Activated CD8-positive, alpha-beta memory T cell treated with anti-CD3 and anti-CD28 coated beads for 24 hours (primary cell): Measurements from ENCODE around the gene PRKN.

ENCODE experiments used
- DNase-seq: peaks from one replicate; pipeline ENCODE4 v3.0.0-alpha.2; 2020

The PRKN gene

DNA sequence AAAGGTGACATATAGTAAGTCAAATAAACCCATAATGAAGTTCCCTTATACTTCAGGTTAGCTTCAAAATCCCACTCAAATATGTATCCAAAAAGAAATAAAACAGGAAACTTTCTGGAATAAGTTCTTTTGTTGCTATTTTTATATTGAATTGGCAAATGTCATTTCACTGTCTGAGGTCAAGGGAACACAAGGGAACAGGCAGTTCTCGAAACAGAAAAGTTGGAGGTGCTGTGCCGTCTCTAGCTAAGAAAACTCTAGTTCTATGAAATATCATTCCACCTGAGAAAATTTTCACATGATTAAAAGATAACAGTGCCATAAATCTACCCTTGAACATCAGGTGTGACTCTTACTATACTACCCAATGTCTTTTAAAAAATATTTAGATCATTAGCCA lies 358.5 kb downstream of the PRKN start:
- DNase-seq, result no peak

DNA sequence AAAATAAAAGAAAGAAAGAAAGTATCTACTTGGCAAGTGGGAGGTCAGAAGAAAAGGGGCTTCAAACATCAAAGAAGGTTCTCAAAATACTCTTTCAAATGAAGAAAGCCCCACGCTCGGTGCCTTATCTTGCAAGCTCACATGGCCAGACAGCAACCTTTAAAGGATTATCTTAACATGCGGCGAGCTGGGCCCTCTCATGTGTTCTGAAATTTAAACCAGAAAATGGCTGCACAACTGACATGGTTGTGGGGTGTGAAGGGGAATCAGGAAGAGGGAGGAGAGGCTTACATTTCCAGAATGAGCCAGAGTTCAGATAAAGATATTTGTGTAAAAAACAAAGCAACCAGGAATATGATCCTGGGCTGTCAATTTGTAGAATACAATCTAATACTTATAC lies 363.1 kb downstream of the PRKN start:
- no peak for DNase-seq

DNA sequence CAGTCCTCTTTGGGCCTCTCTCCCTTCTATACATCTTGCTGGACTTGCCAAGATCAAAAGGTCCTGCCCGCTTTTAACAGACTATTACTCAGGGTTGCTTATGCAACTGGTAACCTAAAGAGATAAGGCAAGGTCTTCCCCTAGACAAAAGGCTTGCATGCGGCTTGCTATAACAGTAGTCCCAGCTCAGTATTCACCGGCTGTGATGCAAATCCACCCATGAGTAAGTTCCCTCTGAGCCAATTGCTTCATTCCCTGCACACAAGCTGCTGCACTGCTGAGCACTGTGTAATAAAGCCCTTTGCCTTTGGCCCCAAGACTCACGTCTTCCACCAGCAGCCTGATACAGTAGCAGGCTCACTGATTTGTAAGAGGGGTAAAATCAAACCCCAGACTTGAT lies 363.8 kb downstream of the PRKN start:
- no peak for DNase-seq

DNA sequence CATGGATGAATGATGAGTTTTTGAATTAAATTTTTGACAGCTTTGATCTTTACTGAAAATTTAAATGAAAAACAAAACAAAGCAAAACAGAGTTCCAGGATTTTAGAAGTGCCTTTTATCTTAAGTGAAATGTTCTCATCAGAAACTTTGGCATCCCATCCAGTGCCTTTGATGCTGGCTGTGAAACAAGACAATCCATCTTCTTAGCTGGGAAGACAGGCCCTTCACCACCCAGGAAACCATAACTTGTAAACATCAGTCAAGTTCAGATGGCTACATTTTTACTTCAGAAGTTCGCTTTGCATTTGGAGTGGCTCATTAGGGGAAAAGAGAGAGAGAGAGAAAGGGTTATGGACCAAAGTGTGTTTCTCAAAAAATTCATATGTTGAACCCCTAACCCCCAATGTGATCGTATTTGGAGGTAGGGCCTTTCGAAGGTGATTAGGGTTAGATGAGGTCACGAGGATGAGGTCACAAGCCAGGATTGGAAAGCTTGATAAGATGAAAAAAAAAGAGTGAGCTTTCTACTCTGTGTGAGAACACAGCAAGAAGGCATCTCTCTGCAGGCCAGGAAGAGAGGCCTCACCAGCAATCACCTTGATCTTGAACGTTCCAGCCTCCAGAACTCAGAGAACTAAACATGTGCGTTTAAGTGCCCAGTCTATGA lies 366.5 kb downstream of the PRKN start:
- no peak for DNase-seq

DNA sequence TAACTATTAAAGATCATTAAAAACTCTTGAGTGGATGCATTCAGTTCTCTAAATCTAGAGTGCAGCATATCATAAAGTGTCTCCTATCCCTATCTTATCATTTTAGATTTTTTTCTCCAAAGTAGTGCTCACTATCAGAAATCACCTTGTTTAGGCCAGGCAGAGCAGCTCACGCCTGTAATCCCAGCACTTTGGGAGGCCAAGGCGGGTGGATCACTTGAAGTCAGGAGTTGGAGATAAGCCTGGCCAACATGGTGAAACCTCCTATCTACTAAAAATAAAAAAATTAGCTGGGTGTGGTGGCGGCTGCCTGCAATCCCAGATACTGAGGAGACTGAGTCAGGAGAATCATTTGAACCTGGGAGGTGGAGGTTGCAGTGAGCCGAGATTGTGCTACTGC lies 368.9 kb downstream of the PRKN start:
- no peak for DNase-seq

DNA sequence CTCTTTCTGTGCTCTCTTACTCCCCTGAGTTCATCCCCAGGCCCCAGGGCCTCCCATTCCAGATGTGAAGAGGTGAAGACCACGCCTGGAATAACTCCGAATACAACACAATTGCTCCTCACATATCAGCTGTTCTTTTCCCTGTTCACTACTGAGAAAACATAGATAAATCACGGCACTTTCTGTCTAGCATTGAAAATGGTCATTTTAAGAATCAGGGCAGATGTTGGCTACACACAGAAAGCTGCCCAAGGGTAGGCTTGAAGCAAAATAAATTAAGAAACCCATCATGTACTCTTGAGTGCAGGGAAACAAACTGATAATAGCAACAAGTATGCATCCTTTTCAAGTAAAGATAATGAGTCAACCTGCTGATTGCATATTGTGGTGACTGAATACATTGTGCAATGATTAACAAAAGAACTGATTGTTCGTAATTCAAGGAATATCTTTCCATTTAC lies 382.5 kb downstream of the PRKN start:
- DNase-seq, result no peak

DNA sequence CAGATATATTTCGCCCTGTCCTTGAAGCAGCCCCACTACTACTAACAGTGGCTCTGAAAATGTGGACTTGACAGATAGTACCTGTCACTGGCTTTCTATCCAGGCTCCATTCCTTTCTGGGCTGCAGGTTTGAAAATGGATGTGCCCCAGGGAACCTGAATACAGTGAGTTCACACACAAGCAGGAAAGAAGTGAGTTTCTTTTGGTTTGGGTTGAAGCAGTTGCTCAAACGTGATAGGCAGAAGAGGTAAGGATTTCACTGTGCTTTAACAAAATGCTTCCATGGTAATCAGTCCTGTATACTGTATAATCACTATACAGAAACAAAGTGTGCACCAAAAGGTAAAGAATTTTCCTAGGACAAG lies 382.9 kb downstream of the PRKN start:
- no peak for DNase-seq

DNA sequence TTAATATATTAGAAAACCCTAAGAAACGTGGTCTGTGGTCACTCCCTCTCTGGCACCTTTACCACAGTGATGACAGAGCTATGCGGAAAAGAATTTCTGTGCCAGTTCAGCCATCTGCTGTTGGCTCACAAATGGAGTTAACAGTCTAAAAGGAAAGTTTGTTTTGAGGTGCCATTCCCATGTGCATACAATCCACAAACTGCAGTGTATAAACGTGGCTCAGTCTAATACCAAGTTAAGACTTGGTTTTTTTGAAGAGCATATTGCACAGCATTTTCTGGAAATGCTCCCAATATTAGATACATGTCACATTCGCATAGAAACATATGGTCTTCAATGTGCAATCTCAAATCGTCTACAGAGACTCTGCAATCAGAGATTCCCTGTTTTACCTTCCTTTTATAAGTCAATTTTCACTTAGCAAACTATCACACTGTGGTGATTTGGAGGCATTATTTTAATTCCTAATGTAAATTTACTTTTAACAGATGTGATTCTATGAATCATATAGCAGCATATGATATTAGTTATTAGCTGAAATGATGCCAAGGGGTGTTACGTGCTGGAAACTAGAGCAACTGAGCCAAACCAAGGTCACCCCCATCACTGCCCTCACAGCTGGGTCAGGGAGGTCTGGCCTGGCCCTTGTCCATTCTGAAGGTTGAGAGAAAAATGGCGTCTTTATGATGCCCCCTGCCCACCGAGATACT lies 383.5 kb downstream of the PRKN start:
- DNase-seq, result no peak

DNA sequence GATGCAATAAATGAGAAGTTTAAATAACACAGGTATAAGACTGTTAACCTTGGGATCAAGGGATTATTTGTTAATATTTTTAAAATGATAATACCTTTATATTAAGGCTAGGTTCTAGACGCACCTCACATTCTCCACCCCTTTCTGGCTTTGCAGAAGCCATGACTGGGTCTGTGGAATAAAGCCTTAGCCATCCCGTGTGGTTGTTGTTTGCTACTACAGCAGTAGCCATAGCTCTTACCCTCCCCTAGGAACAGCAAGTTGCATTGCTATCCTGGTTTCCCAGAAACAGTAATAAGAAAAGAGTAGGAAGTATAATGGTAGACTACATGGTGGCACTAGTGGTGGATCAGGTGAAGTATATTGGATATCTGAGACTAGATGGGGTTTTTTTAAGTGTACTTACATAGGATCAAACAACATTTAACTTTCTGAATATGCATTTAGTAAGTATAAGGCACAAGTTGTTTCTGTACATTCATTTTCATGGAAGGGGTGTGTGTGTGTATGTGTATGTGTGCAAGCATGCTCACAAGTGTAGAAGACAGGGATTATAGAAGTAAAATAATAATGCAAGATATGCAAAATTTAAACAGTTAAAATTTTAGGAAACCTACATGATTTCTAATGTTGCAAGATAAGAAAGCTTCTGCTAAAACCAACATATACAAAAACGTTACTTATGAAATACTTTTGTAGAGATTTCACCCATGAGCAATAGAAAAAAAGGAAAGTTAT lies 384.2 kb downstream of the PRKN start:
- DNase-seq, result no peak

DNA sequence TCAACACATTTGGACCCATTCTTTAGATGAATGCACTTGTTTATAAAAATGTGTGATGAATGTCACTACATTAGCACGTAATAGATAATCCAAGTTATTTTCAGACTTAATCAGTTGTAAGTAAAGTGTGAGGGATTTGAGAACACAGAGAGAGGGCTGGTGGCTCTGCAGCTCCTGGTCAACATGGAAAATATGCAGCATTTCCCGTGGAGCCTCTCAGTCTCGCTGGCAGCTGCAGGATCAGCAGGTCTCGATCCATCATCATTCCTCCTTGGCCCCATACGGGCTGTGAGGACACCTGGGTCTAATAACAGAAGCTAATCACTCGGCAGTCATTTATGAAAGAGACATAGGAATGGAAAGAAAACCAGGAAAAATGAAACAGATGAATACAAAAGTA lies 390.2 kb downstream of the PRKN start:
- no peak for DNase-seq

DNA sequence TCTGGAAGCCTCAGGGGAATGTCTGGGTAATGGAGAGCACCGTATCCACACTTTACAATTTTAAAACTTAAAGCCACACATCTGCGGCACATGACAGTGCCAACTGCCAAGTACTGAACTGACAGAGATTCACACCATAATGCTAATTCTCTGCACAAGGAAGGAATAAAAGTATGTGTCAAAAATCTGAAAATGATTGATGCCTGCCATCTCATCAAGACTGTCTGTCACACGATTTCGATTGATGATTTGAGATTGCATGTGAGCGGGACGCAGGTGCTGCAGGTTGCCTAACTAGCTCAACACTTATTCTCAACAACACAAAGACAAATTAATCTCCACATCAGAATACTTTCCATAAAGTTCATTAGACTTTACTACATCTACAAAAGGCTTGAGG lies 391.2 kb downstream of the PRKN start:
- no peak for DNase-seq

DNA sequence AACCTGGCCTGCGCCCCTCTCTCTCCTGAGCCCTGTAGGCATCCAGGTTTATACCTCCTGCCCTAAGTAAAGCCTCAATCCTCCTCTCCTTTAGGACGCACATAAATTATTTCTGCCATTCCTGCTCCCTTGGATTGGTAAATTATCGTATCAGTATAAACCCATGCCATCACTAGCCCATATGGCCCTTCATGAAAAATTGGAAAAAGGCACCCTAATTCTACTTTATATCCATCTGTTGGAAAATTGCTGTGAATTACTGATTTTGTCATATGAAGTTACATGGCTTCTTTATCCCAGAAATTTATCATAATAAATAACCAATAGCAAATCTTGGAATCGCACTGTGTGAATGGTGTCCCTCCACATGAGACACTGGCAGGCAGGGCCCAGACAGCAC lies 395.2 kb downstream of the PRKN start:
- no peak for DNase-seq

DNA sequence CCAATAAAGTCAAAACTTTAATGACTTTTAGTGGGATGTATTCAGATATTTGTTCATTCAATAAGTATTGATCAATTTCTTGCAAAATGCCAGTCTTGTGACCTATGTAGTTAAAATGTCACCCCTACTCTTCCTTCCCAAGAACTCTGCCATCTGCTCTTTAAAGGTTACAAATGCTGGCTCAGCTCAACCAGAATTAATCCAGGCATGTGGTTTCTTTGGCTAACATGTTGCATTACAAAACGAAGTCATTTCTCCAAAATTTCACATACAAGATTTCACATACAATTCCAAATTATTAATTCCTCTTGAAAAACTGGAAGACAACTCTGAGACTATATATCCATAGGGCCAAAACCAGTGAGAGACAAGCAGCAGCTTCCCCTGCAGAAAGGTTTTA lies 395.7 kb downstream of the PRKN start:
- no peak for DNase-seq

DNA sequence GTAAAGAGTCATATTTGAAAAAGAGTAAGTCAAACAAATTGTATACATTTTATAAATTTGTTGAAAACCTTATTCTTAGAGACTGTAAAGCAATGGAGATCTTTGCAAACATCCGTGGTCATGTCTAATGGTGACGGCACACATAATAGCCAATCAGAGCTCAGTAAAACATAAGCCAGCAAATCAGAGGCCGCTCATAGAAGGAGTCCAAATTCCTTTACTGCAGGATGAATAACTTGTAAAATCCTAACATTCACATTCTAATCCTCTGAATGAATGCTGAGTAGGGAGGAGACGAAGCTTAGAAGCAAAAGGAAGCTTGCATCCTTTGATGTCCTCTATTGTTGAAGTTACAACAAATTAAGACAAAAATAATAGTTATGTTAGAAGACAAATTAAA lies 401.7 kb downstream of the PRKN start:
- DNase-seq, result no peak

DNA sequence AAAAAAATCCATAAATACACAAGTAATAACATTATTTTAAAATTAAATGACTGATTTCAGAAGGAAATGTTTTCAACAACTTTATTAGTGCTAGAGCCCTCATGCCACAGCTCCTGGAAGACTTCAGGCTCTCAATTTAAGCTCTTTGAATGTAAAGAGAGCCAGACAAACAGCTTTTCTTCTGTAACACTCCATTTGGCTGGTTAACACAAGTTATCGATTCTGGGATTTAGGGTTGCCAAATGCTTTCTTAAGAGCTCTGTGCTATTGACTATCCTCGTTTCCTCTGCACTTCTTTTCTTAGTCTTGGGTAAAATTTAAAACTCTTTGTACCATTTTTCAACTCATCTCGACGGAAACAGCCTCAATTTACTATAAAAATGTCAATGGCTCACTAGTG lies 402.5 kb downstream of the PRKN start:
- DNase-seq, result no peak

DNA sequence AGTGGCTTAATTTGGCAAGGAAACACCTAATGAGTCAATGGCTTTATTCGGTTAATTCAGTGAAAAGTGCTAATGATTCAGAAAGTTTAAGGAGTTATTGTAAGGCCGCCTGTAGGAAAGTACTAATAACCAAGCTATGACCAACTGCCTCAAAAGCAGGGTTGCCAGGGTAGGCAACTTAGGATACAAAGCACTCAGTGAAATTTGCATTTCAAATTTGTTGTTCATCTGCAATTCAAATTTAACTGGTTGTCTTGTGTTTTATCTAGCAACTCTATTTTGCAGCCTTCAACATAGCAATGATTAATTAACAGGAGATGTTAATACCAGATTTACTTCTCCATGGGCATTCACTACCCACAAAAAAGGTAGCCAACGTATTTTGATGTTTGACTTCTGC lies 412.3 kb downstream of the PRKN start:
- DNase-seq, result no peak

DNA sequence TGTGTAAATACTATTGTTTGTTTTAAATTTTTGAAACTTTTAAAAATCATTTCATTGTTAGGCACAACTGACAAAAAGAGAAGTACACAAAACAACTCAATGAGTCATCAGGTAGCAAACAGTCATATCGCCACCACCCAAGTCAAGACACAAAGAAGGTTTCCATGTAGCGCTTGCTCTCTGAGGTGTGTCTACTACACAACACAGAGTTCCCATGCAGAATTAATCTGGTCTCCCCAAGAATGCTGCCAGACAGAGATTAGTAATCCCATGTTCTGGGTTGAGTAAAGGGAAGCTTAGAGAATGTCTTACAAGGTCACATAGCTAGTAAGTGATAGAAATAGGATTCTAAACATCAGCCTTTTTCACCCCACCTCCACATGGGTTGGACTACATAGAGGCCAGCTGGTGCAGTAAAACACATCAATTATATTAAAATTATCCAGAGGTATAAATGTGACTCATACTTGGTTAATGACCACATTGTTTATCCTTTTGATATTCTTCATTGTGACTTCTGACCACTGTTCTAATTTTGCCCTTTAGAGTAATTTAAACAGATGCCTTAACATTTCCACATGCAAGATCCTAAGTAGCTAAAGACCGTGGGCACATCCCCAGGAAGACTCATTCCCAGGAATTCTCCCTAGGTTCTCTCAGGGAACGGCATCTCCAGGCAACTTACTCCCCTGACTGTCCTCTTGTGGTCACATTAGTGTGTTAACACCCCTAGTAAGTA lies 413.5 kb downstream of the PRKN start:
- no peak for DNase-seq

DNA sequence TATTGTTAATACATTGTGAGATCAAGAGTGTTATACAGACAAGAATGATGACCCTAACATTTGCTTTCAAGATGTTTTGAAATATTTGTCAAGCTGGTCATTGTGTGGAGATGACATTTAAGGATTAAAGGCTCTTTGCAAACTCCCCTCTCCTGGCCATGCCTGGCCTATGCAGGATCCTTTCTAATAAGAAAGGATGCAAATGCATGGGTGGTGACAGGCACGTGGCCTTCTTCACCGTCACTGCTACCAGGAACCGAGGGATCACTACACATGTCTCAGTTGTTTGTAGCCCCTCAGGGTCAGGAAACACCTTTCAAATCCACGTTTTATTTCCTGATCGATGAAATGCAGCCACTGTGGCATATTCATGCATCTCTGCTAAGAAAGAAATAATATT lies 419.7 kb downstream of the PRKN start:
- DNase-seq, result no peak

DNA sequence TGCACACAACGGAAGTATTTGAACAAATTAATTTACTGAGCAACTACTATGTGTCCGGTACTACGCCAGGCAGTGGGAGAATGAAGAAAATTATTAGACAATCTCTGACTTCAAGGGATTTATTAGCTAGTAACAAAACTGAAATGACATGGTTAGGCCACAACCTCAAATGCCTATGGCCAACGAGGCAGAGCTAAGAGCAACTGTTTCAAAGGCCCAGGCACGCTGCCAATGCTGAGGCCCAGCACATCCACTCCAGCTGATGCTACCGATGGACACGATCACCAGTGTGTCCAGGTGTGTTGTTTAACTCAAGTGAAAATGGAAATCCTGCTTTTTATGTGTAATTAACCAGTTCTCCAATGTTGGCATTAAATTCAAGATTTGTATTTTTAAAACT lies 420.9 kb downstream of the PRKN start:
- DNase-seq, result no peak

DNA sequence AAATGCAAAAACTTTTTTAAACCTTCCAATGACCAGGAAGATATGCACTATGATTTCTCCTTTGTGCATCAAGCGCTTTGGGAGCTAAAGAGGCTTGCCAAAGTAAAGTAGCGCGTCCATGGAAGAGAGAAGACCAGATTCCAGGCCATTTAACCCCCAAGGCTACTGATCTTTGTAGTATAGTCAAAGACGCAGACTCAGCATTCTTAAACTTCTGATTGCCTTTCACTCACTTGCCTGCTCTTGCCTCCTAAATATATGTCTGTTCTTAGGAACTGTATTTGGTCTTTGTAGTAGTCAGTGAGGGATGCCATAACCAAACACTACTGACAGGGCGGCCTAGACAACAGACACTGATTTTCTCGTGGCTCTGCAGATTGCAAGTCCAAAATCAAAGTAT lies 426.4 kb downstream of the PRKN start:
- no peak for DNase-seq

DNA sequence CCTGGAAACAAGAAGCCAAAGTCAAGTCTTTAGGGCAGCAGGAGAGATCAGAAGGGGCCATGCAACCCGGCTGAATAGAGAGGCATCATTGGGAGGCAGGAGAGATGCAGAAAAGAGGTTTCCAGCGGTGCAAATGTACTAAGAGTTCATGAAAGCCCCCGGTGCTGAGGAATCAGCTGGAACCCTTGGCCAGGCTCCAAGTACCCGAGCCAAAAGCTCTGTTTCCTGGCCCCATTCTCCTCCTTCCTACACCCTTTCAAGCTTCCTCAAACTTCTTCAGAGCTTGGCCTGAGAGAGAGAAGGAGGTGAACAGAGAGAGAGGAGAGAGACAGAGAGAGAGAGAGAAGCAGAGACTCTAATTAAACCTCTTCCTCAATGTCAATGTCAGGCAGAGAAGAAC lies 433.5 kb downstream of the PRKN start:
- DNase-seq, result no peak

DNA sequence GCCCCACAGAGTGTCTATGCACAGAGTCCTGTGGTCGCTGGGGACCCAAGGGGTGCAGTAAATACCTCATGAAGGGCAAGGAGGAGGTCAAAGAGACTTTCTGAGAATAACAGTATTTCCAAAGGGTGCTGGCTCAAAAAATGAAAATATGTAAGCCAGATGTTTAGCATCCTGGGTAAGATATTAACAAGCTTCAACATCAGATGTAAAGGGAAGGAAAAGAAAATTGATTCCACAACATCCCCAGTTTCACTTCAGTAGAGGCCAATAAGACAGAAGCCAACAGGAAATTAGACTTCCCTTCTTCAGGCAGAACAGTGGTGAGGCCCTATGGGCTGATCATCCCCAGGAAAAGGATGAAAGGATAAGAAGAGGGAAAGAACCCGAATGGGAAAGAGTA lies 434.7 kb downstream of the PRKN start:
- DNase-seq, result no peak

DNA sequence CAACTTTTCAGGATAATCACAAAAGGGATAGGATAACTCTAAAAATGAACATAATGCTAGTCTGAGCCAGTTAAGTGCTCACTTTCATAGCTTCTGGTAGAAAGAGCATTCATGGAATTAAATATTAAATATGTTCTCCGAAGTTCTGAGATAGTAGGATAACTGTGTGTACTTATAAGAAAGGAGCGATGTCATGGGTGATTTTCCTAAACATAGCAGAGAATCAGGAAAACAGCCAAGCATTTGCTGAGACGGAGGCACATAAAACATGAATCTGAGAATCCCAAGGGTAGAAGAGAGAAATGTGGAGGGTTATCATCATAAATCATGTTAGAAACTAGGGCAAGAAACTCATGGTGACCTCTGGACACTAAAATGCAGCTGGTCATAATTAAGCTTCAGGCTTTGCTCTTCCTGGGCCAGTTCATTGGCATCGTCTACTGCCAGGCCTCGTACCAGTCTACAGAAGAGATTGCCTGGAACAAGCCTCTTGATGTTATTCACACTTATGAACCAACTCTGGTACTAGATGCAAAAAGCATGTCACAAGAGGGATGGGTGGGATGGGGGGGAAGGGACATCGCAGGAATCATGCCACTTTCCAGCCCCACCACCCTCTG lies 436.6 kb downstream of the PRKN start:
- no peak for DNase-seq
